HEK293 (cell line): ENCODE data around the gene EIF4EBP2.

ENCODE experiments used
- BCL11A ChIP-seq: fragments of 450-650 bp; formaldehyde crosslinking; IDR thresholded peaks from 2 replicates; pipeline ENCODE4 v1.5.1; 2016; ENCODE audit warnings: low read depth, missing biosample characterization, missing genetic modification characterization
- BCL11B ChIP-seq: fragments of 450-650 bp; formaldehyde crosslinking; IDR thresholded peaks from 2 replicates; pipeline ENCODE4 v1.5.1; 2016; ENCODE audit warnings: low read depth, missing biosample characterization, missing genetic modification characterization
- GLI4 ChIP-seq: fragments of 450-650 bp; formaldehyde crosslinking; IDR thresholded peaks from 2 replicates; pipeline ENCODE4 v1.5.1; 2016; ENCODE audit warnings: missing biosample characterization, missing genetic modification characterization
- KLF16 ChIP-seq: fragments of 450-650 bp; formaldehyde crosslinking; IDR thresholded peaks from 2 replicates; pipeline ENCODE4 v1.5.1; 2017; ENCODE audit warnings: missing biosample characterization, missing genetic modification characterization
- KLF17 ChIP-seq: fragments of 450-650 bp; formaldehyde crosslinking; IDR thresholded peaks from 2 replicates; pipeline ENCODE4 v1.5.1; 2016; ENCODE audit warnings: missing biosample characterization, missing genetic modification characterization
- MYNN ChIP-seq: fragments of 450-650 bp; formaldehyde crosslinking; IDR thresholded peaks from 2 replicates; pipeline ENCODE4 v1.5.1; 2016; ENCODE audit warnings: missing biosample characterization, missing genetic modification characterization, borderline replicate concordance
- REPIN1 ChIP-seq: fragments of 450-650 bp; formaldehyde crosslinking; IDR thresholded peaks from 2 replicates; pipeline ENCODE4 v1.5.1; 2017; ENCODE audit warnings: missing biosample characterization, missing genetic modification characterization, low read depth
- ZFP3 ChIP-seq: fragments of 450-650 bp; formaldehyde crosslinking; IDR thresholded peaks from 2 replicates; pipeline ENCODE4 v1.5.1; 2016; ENCODE audit warnings: low read depth, missing biosample characterization, missing genetic modification characterization
- ZIC2 ChIP-seq: fragments of 450-650 bp; formaldehyde crosslinking; IDR thresholded peaks from 2 replicates; pipeline ENCODE4 v1.5.1; 2016; ENCODE audit warnings: missing biosample characterization, missing genetic modification characterization
- ZNF10 ChIP-seq: fragments of 450-650 bp; formaldehyde crosslinking; IDR thresholded peaks from 2 replicates; pipeline ENCODE4 v1.5.1; 2017; ENCODE audit warnings: missing biosample characterization, missing genetic modification characterization
- ZNF140 ChIP-seq: fragments of 450-650 bp; formaldehyde crosslinking; IDR thresholded peaks from 2 replicates; pipeline ENCODE4 v1.5.1; 2016; ENCODE audit warnings: missing biosample characterization, missing genetic modification characterization
- ZNF148 ChIP-seq: fragments of 450-650 bp; formaldehyde crosslinking; IDR thresholded peaks from 2 replicates; pipeline ENCODE4 v1.5.0; 2017; ENCODE audit warnings: missing biosample characterization, missing genetic modification characterization, borderline replicate concordance
- ZNF221 ChIP-seq: fragments of 450-650 bp; formaldehyde crosslinking; IDR thresholded peaks from 2 replicates; pipeline ENCODE4 v1.5.1; 2017; ENCODE audit warnings: missing biosample characterization, missing genetic modification characterization, borderline replicate concordance
- ZNF239 ChIP-seq: fragments of 450-650 bp; formaldehyde crosslinking; IDR thresholded peaks from 2 replicates; pipeline ENCODE4 v1.5.1; 2016; ENCODE audit warnings: missing biosample characterization, missing genetic modification characterization
- ZNF24 ChIP-seq: fragments of 450-650 bp; formaldehyde crosslinking; IDR thresholded peaks from 2 replicates; pipeline ENCODE4 v1.5.1; 2016; ENCODE audit warnings: missing biosample characterization, missing genetic modification characterization
- ZNF324 ChIP-seq: fragments of 450-650 bp; formaldehyde crosslinking; IDR thresholded peaks from 2 replicates; pipeline ENCODE4 v1.5.1; 2016; ENCODE audit warnings: missing biosample characterization, missing genetic modification characterization
- ZNF354C ChIP-seq: fragments of 450-650 bp; formaldehyde crosslinking; IDR thresholded peaks from 2 replicates; pipeline ENCODE4 v1.5.1; 2016; ENCODE audit warnings: missing biosample characterization, missing genetic modification characterization, low read depth, borderline replicate concordance
- ZNF366 ChIP-seq: fragments of 450-650 bp; formaldehyde crosslinking; conservative IDR thresholded peaks from 2 replicates; pipeline ENCODE4 v1.5.1; 2016; ENCODE audit warnings: missing biosample characterization, missing genetic modification characterization
- ZNF404 ChIP-seq: fragments of 450-650 bp; formaldehyde crosslinking; IDR thresholded peaks from 2 replicates; pipeline ENCODE4 v1.5.1; 2017; ENCODE audit warnings: missing biosample characterization, missing genetic modification characterization
- ZNF501 ChIP-seq: fragments of 450-650 bp; formaldehyde crosslinking; IDR thresholded peaks from 2 replicates; pipeline ENCODE4 v1.5.1; 2016; ENCODE audit warnings: missing biosample characterization, missing genetic modification characterization
- ZNF521 ChIP-seq: fragments of 450-650 bp; formaldehyde crosslinking; IDR thresholded peaks from 2 replicates; pipeline ENCODE4 v1.5.1; 2017; ENCODE audit warnings: missing biosample characterization, mild to moderate bottlenecking, missing genetic modification characterization
- ZNF529 ChIP-seq: fragments of 450-650 bp; formaldehyde crosslinking; IDR thresholded peaks from 2 replicates; pipeline ENCODE4 v1.5.1; 2017; ENCODE audit warnings: missing genetic modification characterization, missing biosample characterization; ENCODE audit not compliant: insufficient replicate concordance
- ZNF548 ChIP-seq: fragments of 450-650 bp; formaldehyde crosslinking; IDR thresholded peaks from 2 replicates; pipeline ENCODE4 v1.5.1; 2016; ENCODE audit warnings: missing biosample characterization, missing genetic modification characterization
- ZNF571 ChIP-seq: fragments of 450-650 bp; formaldehyde crosslinking; IDR thresholded peaks from 2 replicates; pipeline ENCODE4 v1.5.0; 2017; ENCODE audit warnings: missing biosample characterization, missing genetic modification characterization
- ZNF610 ChIP-seq: fragments of 450-650 bp; formaldehyde crosslinking; IDR thresholded peaks from 2 replicates; pipeline ENCODE4 v1.5.1; 2016; ENCODE audit warnings: missing biosample characterization, missing genetic modification characterization, borderline replicate concordance
- ZNF830 ChIP-seq: fragments of 450-650 bp; IDR thresholded peaks from 2 replicates; pipeline ENCODE4 v1.5.0; 2018; ENCODE audit warnings: missing biosample characterization, missing genetic modification characterization, low read depth, mild to moderate bottlenecking, moderate library complexity
- TF ChIP-seq, protein P1 (sequence below): fragments of 450-650 bp; formaldehyde crosslinking; IDR thresholded peaks from 2 replicates; pipeline ENCODE4 v1.5.1; 2016; ENCODE audit warnings: missing biosample characterization, missing genetic modification characterization
- TF ChIP-seq, protein P2 (sequence below): sonication (generic); formaldehyde crosslinking; IDR thresholded peaks from 2 replicates; pipeline ENCODE4 v1.8.1; 2022; ENCODE audit warnings: mild to moderate bottlenecking, moderate library complexity, missing genetic modification reagents
- TF ChIP-seq, protein P3 (sequence below): fragments of 450-650 bp; formaldehyde crosslinking; conservative IDR thresholded peaks from 2 replicates; pipeline ENCODE4 v1.5.1; 2016; ENCODE audit warnings: low read depth, missing biosample characterization, missing genetic modification characterization

EIF4EBP2 gene

DNA sequence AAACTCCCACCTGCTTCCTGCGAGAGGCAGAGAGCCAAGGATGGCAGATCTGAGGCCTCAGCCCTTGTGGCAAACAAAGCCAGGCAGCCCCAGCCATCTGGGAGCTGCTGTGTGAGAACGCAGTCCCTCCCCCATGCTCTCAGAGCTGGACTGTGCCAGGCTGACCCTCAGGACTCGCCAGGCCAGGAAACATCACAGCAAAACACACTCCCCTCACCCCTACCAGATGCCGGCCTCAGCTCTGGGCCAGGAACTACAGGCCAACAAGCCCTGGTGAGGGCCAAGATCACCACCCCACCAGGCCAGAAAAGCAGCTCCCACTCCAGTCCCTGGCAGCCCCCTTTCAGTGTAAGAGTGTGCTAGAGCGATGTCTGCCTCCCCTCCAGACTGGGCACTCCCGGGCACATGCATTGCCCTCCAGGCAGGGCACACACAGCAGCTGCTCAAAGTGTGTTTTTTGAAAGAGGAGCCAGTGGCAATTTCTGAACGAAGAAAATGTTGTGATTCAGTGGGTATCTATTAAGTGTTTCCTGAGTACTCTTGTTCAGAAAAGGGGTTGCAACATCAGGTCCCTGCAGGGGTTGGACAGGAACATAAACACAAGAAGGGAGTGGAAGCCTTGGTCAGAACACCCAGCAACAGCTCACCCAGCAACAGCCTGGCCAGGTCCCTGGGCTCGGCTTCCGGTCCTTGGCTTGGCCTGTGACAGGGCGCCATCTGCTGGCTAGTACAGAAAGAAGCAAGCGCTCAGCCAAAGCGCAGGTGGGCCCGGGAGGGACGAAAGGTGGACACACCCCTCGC, 39.8 kb upstream of the EIF4EBP2 start (continued):
- no peak for TF ChIP-seq ZNF148 (tag by site-specific recombination)
- TF ChIP-seq ZNF521 (tag by site-specific recombination) = no peak
- no peak for TF ChIP-seq ZNF239
- TF ChIP-seq KLF16 (tag by site-specific recombination) = no peak
- 0 out of 2 replicates have a peak, but pooled peaks have one; percentile 25 for TF ChIP-seq ZNF24 (tag by site-specific recombination)
- no peak for TF ChIP-seq BCL11A
- TF ChIP-seq ZNF404 (tag by site-specific recombination) = no peak
- TF ChIP-seq ZNF354C (tag by site-specific recombination) = no peak
- TF ChIP-seq ZNF366 (tag by site-specific recombination) = no peak
- 0 out of 2 replicates have a peak, but pooled peaks have one; percentile 27 for TF ChIP-seq ZNF324 (tag by site-specific recombination)
- TF ChIP-seq, protein P1, sequence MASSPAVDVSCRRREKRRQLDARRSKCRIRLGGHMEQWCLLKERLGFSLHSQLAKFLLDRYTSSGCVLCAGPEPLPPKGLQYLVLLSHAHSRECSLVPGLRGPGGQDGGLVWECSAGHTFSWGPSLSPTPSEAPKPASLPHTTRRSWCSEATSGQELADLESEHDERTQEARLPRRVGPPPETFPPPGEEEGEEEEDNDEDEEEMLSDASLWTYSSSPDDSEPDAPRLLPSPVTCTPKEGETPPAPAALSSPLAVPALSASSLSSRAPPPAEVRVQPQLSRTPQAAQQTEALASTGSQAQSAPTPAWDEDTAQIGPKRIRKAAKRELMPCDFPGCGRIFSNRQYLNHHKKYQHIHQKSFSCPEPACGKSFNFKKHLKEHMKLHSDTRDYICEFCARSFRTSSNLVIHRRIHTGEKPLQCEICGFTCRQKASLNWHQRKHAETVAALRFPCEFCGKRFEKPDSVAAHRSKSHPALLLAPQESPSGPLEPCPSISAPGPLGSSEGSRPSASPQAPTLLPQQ = peak; percentile 97
- TF ChIP-seq ZNF571 (tag by site-specific recombination) = no peak
- no peak for TF ChIP-seq ZNF529 (tag by site-specific recombination)
- no peak for TF ChIP-seq GLI4 (tag by site-specific recombination)
- no peak for TF ChIP-seq BCL11B
- no peak for TF ChIP-seq REPIN1 (tag by site-specific recombination)
- peak; percentile 97 for TF ChIP-seq MYNN
- no peak for TF ChIP-seq ZNF140 (tag by site-specific recombination)
- TF ChIP-seq KLF17 (tag by site-specific recombination) = peak; percentile 57; the same call in 1 of the 2 replicates
- no peak for TF ChIP-seq ZFP3 (tag by site-specific recombination)
- no peak for TF ChIP-seq ZNF501
- TF ChIP-seq ZNF548 = no peak
- TF ChIP-seq ZNF610 = no peak
- TF ChIP-seq ZNF221 (tag by site-specific recombination) = no peak
- TF ChIP-seq ZIC2 (tag by site-specific recombination) = peak; percentile 55
- TF ChIP-seq ZNF10 (tag by site-specific recombination) = no peak
- TF ChIP-seq, protein P2, sequence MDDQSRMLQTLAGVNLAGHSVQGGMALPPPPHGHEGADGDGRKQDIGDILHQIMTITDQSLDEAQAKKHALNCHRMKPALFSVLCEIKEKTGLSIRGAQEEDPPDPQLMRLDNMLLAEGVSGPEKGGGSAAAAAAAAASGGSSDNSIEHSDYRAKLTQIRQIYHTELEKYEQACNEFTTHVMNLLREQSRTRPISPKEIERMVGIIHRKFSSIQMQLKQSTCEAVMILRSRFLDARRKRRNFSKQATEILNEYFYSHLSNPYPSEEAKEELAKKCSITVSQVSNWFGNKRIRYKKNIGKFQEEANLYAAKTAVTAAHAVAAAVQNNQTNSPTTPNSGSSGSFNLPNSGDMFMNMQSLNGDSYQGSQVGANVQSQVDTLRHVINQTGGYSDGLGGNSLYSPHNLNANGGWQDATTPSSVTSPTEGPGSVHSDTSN (CRISPR knock-in tag) = no peak
- TF ChIP-seq ZNF830 (tag by site-specific recombination) = no peak
- TF ChIP-seq, protein P3, sequence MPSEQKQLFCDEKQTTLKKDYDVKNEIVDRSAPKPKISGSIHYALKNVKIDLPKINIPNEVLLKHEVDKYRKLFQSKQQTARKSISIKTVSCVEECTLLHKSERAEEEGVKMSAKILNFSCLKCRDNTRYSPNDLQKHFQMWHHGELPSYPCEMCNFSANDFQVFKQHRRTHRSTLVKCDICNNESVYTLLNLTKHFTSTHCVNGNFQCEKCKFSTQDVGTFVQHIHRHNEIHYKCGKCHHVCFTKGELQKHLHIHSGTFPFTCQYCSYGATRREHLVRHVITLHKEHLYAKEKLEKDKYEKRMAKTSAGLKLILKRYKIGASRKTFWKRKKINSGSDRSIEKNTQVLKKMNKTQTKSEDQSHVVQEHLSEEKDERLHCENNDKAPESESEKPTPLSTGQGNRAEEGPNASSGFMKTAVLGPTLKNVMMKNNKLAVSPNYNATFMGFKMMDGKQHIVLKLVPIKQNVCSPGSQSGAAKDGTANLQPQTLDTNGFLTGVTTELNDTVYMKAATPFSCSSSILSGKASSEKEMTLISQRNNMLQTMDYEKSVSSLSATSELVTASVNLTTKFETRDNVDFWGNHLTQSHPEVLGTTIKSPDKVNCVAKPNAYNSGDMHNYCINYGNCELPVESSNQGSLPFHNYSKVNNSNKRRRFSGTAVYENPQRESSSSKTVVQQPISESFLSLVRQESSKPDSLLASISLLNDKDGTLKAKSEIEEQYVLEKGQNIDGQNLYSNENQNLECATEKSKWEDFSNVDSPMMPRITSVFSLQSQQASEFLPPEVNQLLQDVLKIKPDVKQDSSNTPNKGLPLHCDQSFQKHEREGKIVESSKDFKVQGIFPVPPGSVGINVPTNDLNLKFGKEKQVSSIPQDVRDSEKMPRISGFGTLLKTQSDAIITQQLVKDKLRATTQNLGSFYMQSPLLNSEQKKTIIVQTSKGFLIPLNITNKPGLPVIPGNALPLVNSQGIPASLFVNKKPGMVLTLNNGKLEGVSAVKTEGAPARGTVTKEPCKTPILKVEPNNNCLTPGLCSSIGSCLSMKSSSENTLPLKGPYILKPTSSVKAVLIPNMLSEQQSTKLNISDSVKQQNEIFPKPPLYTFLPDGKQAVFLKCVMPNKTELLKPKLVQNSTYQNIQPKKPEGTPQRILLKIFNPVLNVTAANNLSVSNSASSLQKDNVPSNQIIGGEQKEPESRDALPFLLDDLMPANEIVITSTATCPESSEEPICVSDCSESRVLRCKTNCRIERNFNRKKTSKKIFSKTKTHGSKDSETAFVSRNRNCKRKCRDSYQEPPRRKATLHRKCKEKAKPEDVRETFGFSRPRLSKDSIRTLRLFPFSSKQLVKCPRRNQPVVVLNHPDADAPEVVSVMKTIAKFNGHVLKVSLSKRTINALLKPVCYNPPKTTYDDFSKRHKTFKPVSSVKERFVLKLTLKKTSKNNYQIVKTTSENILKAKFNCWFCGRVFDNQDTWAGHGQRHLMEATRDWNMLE (tag by site-specific recombination) = no peak
